Stimulated activated CD4-positive, alpha-beta T cell treated with anti-CD3 and anti-CD28 coated beads, Interleukin-12 subunit alpha, Interleukin-12 subunit beta, amount 100 ng/mL, for 48 hours (primary cell): ENCODE data around the gene ISG15.
"Not testable (repeated sequence)": the region's sequence is repeated elsewhere in the genome, so short reads cannot be mapped to it uniquely, and the experiment has no call there.

ENCODE experiments used
- DNase-seq, 3 donors: peaks; one replicate each; pipeline ENCODE4 v3.0.0-alpha.2; 2020; ENCODE audit warnings: low read depth in 2 of 3, low spot score in 1 of 3

Gene ISG15

DNA sequence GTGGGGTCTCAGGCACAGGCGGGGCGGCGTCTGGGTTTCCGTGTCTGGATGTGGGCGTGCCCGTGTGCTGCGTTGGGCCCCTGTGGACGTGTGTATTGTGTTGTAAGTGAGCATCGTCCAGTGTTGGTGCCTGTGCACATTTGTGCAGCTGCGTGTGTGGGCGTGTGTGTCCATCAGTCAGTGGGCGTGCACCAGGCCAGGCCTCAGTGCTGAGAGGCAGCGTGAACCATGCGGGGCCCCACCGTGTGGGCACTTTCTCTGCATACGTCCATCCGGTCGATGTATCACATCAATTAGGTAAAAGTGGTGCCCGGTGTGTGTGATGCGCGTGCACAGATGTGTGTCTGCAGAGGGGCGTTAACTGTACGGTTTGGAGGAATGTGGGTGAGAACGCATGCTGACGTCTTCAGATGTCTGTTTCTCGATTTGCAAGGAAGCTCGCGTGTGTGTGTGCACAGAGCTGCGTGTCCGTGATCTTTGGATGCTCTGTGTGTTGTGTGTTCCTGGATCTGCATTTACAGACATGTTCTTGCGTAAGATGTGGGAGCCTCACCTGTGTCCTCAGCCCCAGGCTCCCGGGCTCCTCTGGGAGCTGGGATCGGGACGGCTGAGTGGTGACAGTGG, 31.3 kb downstream of the ISG15 start:
- DNase-seq, result no peak

- no peak for DNase-seq
Measured at GRCh38 chr1:1045129-1045528, 31.8 kb downstream of the ISG15 start.

DNA sequence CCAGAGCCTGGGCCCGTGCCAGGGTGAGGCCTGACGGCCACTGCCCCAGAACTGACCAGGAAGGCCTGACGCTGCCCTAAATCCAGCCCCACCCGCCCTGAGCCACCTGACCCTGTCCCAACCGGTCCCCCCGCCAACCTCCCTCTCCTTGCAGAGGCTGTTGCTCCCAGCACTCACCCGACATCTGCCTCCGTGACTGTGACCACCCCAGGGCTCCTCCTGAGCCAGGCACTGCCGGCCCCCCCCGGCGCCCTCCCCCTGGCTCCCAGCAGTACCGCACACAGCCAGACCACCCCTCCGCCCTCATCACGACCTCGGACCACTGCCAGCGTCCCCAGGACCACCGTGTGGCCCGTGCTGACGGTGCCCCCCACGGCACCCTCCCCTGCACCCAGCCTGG, 32.9 kb downstream of the ISG15 start:
- DNase-seq, result no peak

- no peak for DNase-seq
Measured at GRCh38 chr1:1046767-1047166, 33.5 kb downstream of the ISG15 start.

- DNase-seq, result no peak
Measured at GRCh38 chr1:1047407-1047806, 34.1 kb downstream of the ISG15 start.

GRCh38 chr1:1047963-1048362, 34.7 kb downstream of the ISG15 start:
- DNase-seq, result no peak

- DNase-seq, result no peak
Measured at GRCh38 chr1:1048765-1049164, 35.5 kb downstream of the ISG15 start.

- DNase-seq, result no peak
Measured at GRCh38 chr1:1049318-1050165, 36.2 kb downstream of the ISG15 start.

DNA sequence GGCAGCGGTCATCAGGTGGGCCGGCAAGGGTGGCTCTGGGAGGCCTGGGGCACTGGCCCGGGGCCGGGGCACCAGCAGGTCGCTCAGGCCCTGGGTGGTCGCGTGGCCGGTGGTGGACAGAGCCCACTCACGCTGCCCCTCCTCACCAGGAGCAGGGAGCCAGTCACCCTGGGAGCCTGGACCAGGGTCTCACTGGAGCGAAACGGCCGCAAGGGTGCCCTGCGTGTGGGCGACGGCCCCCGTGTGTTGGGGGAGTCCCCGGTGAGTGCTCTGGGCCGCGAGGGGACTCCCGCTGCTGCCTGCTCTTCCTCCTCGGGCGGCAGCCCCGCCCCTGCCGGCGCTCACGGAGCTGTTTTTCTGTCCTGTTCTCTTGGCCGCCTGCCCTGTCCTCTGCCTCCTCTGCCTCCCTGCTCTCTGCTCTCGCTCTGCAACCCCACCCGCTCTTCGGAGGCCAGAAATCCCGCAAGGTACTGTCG, 37.3 kb downstream of the ISG15 start:
- DNase-seq, result no peak

GRCh38 chr1:1051127-1051810, 38.0 kb downstream of the ISG15 start:
- DNase-seq, result no peak

GRCh38 chr1:1052003-1052840, 38.9 kb downstream of the ISG15 start:
- no peak for DNase-seq

GRCh38 chr1:1053022-1053421, 39.7 kb downstream of the ISG15 start:
- DNase-seq, result no peak

GRCh38 chr1:1053682-1054081, 40.4 kb downstream of the ISG15 start:
- DNase-seq, result no peak

DNA sequence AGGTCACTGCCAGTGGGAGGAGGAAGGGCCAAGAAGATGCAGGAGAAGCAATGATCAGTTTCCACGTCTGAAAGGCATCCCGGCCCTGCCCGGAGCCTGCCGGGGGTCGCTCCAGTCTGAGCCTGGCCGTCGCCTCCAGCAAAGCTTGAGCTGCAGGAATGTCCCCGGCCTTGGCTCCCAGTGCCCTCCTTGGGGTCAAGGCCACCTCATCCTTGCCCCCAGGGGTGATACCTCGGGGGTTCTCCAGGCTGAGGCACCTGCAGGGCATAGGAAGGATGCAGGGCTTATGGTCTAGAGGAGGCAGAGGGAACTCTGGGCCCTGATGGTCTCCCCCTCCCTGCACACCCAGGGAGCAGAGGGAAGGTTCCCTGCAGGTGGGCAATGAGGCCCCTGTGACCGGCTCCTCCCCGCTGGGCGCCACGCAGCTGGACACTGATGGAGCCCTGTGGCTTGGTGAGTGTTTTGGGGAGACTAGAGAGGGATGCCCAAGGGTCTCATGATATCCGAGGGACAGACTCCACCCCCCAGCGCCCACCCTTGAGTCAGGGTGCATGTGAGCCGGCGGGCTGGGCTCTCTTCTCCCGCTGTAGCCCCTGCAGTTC, 40.9 kb downstream of the ISG15 start:
- no peak for DNase-seq

- DNase-seq, result no peak
Measured at GRCh38 chr1:1054971-1055370, 41.7 kb downstream of the ISG15 start.

GRCh38 chr1:1055841-1056736, 42.8 kb downstream of the ISG15 start:
- DNase-seq, result no peak

GRCh38 chr1:1057769-1058087, 44.4 kb downstream of the ISG15 start:
- DNase-seq, result not testable (repeated sequence)

GRCh38 chr1:1058088-1058905, 45.0 kb downstream of the ISG15 start:
- no peak for DNase-seq

DNA sequence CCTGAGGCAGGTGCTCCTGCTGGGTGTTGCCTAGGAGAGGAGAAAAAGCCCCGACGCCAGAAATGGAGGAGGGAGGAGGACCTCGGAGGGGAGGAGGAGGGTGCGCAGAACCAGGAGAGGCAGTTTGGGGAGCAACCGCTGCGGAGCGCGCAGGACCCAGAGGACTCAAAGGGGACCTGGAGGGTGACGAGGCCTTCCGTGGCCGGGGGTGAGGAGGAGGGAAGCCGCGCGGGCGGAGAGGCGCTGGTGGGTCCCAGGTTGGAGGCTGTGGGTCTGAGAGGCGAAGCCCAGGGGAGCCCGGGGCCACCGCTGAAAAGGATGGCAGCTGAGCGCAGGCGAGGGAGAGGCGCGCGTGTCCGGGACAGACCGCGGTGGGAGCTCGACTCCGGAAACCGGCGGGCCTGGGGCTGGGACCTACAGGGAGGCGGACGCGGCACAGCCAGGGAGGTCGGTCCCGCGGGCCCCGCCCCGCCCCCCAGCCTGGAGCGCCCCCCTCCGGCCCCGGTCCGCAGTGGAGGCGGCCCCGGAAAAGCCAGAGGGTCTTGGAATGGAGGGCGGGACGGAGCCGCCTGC, 45.7 kb downstream of the ISG15 start:
- DNase-seq, result peak in 1 of 3 donors; percentile 43
